Hematopoietic multipotent progenitor cell treated with erythropoietin and hydrocortisone succinate and interleukin-3 and kit ligand, for 17 days (in vitro differentiated cells): ENCODE results near the gene SPTLC3.

Experiments
- DNase-seq: peaks from one replicate; pipeline ENCODE4 v3.0.0-alpha.2; 2015; ENCODE audit warnings: low spot score

SPTLC3 gene

GRCh38 chr20:12984863-12985262, 23.9 kb upstream of the SPTLC3 start:
- DNase-seq: no peak

- no peak for DNase-seq
Measured at GRCh38 chr20:12987261-12987660, 21.5 kb upstream of the SPTLC3 start.

GRCh38 chr20:12989586-12990115, 19.1 kb upstream of the SPTLC3 start:
- DNase-seq: no peak

- no peak for DNase-seq
Measured at GRCh38 chr20:12997128-12997655, 11.6 kb upstream of the SPTLC3 start.

GRCh38 chr20:12998046-12998445, 10.7 kb upstream of the SPTLC3 start:
- no peak for DNase-seq

- DNase-seq: no peak
Measured at GRCh38 chr20:12999201-12999600, 9.6 kb upstream of the SPTLC3 start.

GRCh38 chr20:13002251-13002650, 6.5 kb upstream of the SPTLC3 start:
- no peak for DNase-seq

GRCh38 chr20:13006825-13007224, 1.9 kb upstream of the SPTLC3 start:
- no peak for DNase-seq

GRCh38 chr20:13007596-13007995, 1.2 kb upstream of the SPTLC3 start:
- no peak for DNase-seq

- DNase-seq: no peak
Measured at GRCh38 chr20:13009682-13010406, 1.1 kb downstream of the SPTLC3 start.

- DNase-seq: no peak
Measured at GRCh38 chr20:13012886-13013285, 4.1 kb downstream of the SPTLC3 start.

- no peak for DNase-seq
Measured at GRCh38 chr20:13013411-13013810, 4.6 kb downstream of the SPTLC3 start.

GRCh38 chr20:13017235-13017634, 8.5 kb downstream of the SPTLC3 start:
- no peak for DNase-seq

GRCh38 chr20:13017883-13018535, 9.2 kb downstream of the SPTLC3 start:
- no peak for DNase-seq

GRCh38 chr20:13021205-13021970, 12.6 kb downstream of the SPTLC3 start:
- DNase-seq: no peak

GRCh38 chr20:13022401-13023155, 13.8 kb downstream of the SPTLC3 start:
- no peak for DNase-seq

GRCh38 chr20:13024596-13024995, 15.8 kb downstream of the SPTLC3 start:
- DNase-seq: no peak

- DNase-seq: no peak
Measured at GRCh38 chr20:13025181-13025580, 16.4 kb downstream of the SPTLC3 start.

GRCh38 chr20:13028001-13028400, 19.2 kb downstream of the SPTLC3 start:
- DNase-seq: no peak

- no peak for DNase-seq
Measured at GRCh38 chr20:13028673-13029072, 19.9 kb downstream of the SPTLC3 start.

GRCh38 chr20:13029687-13030375, 21.1 kb downstream of the SPTLC3 start:
- no peak for DNase-seq
